SIG-M5 treated with dmso at 0.1 percent for 504 hours (cell line): ENCODE data around the gene TLK2.
"Not testable (repeated sequence)": the region's sequence is repeated elsewhere in the genome, so short reads cannot be mapped to it uniquely, and the experiment has no call there.

ENCODE experiments used
- DNase-seq: peaks from one replicate; lab custom pipeline; 2025; ENCODE audit not compliant: unreplicated experiment; lab: John Stamatoyannopoulos, UW

Gene TLK2

GRCh38 chr17:62478424-62478879 is at the start of gene TLK2:
Gene TLK2, plus strand, starts transcription at chr17:62478825. Its CDS starts 2,301 bp downstream, at chr17:62481126.
- peak; percentile 78 for DNase-seq

- not testable (repeated sequence) for DNase-seq
These were observed 43.4 kb upstream of the TLK2 start for GRCh38 chr17:62435251-62435650.

GRCh38 chr17:62441181-62441580 is 37.4 kb upstream of the TLK2 start:
- not testable (repeated sequence) for DNase-seq

GRCh38 chr17:62444063-62444462 is 34.6 kb upstream of the TLK2 start:
- DNase-seq = no peak

DNA sequence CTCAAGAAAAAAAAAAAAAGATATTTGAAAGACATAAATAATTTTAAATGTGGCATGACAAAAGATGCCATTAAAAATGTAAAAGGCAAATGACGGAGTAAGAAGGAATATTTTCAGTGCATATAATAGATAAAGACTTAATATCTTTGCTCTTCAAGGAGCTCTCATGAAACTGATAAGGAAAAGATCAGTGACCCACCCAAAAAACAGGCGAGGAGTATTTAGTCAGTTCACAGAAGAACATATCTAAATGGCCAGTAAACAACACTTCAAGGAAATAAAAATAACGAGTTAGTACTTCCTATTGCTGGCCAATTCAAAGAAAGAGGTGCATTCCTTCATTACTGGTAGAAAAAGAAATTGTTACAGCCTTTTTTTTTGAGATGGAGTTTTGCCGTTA is 32.8 kb upstream of the TLK2 start:
- not testable (repeated sequence) for DNase-seq

DNA sequence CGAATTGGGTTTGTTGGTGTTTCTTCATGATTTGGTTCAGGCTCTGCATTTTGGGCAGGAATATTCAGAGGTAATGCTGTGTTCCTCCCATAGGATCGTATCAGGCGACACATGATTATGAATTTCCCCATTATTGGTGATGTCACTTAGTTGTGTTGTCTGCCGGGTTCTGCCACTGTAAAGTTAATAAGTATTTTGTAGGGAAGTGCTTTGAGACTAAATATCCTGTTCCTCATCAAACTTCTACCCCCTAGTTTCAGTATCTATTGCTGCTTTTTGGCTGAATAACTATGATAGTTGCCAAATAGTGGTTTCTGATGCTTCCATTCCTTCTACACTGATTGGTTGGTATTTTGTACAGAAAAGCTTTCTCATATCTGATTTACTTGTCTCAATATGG is 26.4 kb upstream of the TLK2 start:
- DNase-seq = peak; percentile 14

DNA sequence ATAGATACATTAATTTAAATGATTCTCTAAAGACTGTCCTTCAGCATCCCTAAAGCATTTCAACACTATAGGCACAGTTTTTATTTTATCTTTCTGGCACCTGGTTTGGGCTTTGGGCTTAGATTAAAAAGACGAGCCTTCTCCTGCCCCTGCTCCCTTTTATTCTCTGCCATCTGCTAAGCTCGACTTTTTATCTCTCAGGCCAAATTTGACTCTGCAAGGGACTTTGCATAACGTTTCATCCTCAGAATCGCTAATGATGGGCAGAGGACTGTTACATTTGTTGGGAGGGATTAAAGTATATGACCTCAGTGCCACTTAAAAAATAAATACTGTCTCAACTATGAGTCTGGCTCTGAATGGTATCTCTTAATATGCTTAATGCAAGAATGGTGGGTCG is 25.6 kb upstream of the TLK2 start:
- not testable (repeated sequence) for DNase-seq

DNA sequence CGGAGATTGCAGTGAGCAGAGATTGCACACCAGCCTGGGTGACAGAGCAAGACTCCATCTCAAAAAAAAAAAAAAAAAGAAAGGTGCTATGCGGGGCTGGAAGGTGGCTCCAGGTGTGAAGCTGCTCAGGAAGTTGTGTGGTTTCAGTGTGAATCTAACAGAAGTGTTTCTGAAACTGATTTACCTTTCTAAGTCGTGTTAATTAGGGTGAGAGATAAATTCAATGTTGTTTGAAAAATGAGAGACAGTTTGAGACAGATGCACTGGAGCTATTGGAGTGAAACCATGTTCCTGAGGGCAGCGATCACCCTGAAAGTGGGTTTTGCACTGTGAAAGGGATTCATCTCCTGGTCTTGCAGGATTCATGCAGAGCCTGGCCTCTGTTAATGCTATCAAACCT is 25.0 kb upstream of the TLK2 start:
- not testable (repeated sequence) for DNase-seq

GRCh38 chr17:62454111-62454510 is 24.5 kb upstream of the TLK2 start:
- not testable (repeated sequence) for DNase-seq

DNA sequence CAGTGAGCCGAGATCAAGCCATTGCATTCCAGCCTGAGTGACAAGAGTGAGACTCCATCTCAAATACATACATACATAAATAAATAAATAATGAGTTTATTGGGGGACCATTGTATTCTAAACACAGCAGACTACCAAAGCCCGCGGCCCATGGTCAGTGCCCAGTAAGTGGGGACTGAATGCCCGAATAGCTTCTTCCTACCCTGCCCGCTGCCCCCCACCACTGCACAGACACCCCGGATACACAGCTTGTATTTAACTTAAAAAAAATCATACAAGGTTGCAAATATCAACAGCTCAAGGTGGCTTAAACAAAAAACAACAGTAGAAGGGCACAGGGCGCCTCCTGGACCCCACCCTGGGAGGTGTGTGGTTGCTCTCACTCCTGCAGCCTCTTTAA is 22.6 kb upstream of the TLK2 start:
- no peak for DNase-seq

- DNase-seq = not testable (repeated sequence)
These were observed 20.1 kb upstream of the TLK2 start for GRCh38 chr17:62458483-62458882.

GRCh38 chr17:62464422-62464821 is 14.2 kb upstream of the TLK2 start:
- DNase-seq = not testable (repeated sequence)

DNA sequence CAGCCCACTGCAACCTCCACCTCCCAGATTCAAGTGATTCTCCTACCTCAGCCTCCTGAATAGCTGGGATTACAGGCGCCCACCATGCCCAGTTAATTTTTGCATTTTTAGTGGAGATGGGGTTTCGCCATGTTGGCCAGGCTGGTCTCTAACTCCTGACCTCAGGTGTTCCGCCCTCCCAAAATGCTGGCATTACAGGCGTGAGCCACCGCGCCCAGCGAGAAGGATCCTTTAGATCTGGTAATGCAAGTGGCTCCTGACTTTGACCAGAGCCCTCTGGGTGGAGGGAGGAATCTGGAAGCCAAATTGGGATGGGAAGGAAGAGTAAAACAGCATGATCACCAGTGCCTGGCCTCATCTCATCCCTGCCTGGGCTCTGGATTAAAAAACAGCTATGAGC is 13.4 kb upstream of the TLK2 start:
- not testable (repeated sequence) for DNase-seq

DNA sequence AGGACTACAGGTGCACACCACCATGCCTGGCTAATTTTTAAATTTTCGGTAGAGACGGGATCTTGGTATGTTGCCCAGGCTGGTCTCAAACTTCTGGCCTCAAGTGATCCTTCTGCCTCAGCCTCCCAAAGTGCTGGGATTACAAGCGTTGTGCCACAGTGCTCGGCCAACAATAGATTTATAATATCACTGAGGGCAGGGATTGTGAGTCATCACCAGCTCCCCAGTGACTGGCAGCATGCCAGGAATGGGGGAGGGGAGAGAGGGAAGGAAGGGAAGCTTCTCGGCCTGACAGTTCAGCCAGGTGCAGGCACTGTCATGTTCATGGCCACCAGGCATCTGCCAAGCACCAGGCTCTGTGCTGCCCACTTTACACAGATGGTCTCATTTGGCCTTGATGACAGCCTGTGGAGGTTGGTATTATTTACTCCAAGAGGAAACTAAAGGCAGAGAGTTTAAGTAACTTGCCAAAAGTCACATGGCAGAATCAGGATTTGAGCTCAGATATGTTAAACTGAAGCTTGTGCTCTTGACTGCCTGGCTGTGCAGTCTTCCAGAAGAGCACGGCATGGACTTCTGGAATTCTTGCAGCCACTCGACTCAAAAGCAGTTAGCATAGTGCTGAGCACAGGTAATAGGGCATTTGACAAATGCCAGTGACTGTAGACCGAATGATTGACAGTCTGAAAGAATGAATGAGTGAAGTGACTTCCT is 7.8 kb upstream of the TLK2 start:
- peak; percentile 61 for DNase-seq

GRCh38 chr17:62471380-62471880 is 7.2 kb upstream of the TLK2 start:
- not testable (repeated sequence) for DNase-seq

- peak; percentile 49 for DNase-seq
These were observed 5.3 kb upstream of the TLK2 start for GRCh38 chr17:62473030-62473982.

DNA sequence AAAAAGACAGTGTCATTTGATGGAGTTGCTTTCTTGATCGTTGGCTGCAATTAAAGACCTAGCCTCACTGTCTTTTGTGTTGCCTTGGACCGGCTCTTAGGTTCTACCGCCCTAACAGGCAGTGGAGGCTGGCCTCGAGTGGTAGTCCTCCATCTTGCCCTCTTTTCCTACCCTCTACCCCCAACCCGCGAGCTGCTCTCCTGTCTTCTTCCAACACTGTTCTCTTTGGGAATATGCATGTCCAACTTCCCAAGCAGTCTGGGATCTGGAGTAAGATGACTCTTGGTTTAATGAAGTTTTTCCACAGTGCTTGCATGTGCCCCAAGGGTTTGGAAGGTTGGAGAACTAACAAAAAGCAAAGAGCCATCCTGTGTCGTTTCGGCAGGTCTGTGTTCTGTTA is 1.5 kb upstream of the TLK2 start:
- DNase-seq = not testable (repeated sequence)

GRCh38 chr17:62477718-62478408 is 762 bp upstream of the TLK2 start:
- not testable (repeated sequence) for DNase-seq

- not testable (repeated sequence) for DNase-seq
These were observed 434 bp downstream of the TLK2 start for GRCh38 chr17:62478880-62479638.

GRCh38 chr17:62479639-62480258 is 1.1 kb downstream of the TLK2 start:
- DNase-seq = peak; percentile 71
